GM12865 (cell line): Measurements from ENCODE around the gene MICAL2.

Source experiments
- DNase-seq: peaks from one replicate; pipeline ENCODE4 v3.0.0; 2010; ENCODE audit warnings: low read depth
- H3K4me3 ChIP-seq: 2 replicates; pipeline ENCODE4 v1.5.1; 2011; ENCODE audit warnings: mild to moderate bottlenecking, low read depth, low read length, control low read depth
- CTCF ChIP-seq: IDR thresholded peaks from 2 replicates; pipeline ENCODE4 v1.5.1; 2011; ENCODE audit warnings: low read length, control low read depth, low read depth, inconsistent platforms; ENCODE audit not compliant: insufficient read depth; ENCODE audit errors: missing control alignments

The MICAL2 gene

GRCh38 chr11:12186701-12187100 is 76.3 kb downstream of the MICAL2 start:
- no peak overlapping the region for H3K4me3 ChIP-seq
- TF ChIP-seq CTCF: no peak
- DNase-seq: no peak

DNA sequence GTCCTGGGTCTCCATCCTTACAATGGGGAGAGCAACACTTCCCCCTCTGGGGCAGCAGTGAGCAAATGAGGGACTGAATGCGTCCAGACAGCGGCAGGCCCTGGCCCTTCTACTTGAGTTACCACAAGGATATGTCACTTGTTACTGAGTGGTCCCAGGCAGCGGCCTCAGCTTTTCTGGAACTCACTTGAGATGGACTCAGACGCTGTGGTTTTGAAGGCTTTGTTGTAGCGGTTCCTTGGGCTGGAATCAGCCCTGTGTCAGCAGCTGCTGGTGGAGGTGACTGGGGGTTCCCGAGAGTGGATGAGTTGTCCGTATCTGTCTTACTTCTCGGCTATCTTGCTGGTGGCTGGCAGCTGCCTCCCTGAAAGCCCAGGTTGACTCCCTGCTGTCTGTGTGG is 77.0 kb downstream of the MICAL2 start:
- TF ChIP-seq CTCF: no peak
- no peak for DNase-seq
- no peak overlapping the region for H3K4me3 ChIP-seq

DNA sequence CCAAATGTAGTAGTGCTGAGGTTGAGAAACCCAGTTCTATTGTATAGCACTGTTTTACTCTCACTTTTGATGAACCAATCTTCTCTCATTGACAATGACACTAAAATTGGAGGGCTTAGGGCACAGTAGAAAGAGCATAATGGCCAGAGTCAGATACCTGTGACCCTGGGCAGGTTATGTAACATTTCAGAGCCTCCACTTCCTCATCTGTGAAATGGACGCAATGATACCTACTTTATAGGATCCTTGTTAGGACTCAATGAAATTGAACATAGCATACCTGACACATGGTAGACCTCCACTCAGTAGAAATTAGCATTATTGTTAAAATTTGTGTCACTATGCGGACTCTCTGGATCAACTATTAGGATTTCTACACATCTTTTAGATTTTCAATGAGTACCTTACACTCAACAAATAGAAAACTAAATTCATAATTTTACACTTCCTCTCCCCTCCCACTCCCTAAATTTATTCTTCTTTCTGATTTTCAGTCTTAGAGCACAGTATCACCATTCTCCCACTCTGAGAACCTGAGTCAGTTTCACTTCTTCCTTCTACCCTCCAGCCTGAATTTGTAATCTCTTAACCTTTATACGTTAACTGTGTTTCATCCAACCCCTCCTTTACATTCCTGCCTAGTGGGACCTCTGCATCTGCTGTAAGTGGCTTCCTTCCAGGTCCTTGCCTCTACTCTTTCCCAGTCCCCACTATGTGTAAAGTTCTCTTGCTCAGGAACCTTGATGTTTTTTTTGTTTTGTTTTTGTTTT is 78.3 kb downstream of the MICAL2 start:
- no peak for TF ChIP-seq CTCF
- peak; percentile 41 for DNase-seq
- H3K4me3 ChIP-seq: no peak overlapping the region

DNA sequence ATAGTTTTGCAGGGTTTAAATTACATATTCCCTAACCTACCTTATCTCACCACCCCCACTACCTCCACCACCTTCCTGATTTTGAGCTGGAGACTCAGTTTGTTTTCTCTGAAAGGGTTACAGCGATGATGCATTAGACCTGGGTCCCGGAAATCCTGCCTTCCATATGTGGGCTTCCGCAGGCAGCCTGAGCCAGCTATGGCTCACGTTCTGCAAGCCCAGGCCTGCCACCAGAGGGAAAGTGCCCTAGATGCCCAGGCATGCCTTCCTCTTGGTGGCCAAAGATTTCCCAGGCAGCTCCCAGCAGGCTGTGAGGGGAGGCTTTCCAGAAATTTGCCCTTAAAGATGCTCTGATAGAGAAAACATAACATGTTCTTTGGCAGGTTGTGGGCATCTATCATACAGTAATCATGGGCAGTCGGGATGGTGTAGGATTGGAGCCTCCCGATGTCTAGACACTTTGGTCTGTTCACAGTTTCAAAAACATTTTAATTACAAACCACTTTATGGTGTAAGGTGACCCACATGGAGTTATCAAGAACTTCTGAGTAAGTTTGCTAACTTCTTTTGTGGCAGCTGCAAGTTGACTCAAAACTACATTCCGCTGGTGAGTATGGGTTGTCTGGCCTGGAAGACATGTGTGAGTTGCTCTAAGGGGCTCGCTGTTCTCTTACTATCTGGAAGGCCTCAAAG is 79.3 kb downstream of the MICAL2 start:
- H3K4me3 ChIP-seq: no peak overlapping the region
- no peak for TF ChIP-seq CTCF
- peak; percentile 17 for DNase-seq

GRCh38 chr11:12190511-12190910 is 80.1 kb downstream of the MICAL2 start:
- H3K4me3 ChIP-seq: no peak overlapping the region
- TF ChIP-seq CTCF: no peak
- no peak for DNase-seq

DNA sequence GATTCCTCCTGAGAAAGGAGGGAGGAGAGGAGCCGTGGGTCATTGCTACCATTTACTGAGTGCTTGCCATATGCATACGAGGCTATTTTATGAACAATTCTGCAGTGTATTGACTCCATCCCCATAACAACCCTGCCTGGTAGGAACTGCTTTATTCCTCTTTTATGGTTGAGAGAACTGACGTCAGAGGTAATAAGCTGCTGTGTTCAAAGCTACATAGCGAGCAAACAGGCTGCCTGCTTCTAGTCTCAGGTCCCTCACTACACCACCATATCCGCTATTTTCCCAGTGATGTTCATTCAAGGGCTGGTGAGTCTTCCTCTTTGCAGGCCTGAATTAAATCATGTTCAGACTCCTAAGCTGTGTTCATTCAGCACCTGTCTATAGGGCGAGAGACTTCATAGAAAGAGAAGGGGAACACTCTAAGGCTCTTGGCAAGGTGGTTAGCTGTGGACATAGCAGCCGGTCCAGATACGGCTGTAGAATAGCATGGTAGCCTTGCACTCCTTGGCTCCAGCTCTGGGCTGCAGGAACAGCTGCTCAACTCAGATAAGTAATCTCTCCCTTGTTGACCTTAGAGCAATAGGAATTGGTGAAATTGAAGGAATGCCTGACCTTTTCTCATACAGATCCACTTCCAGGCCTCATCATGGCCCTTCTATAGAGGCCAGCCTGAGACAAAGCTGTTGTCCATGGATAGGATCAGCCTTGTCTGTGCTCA is 82.6 kb downstream of the MICAL2 start:
- no peak for TF ChIP-seq CTCF
- H3K4me3 ChIP-seq: no peak overlapping the region
- no peak for DNase-seq
